HepG2 (cell line): ENCODE measurements around the gene PRKAR1B.

Experiments used
- ATF1 ChIP-seq: IDR thresholded peaks from 2 replicates; pipeline ENCODE4 v1.6.1; 2016; ENCODE audit warnings: mild to moderate bottlenecking, control low read depth
- CHD2 ChIP-seq: IDR thresholded peaks from 2 replicates; pipeline ENCODE4 v1.6.1; 2011; ENCODE audit warnings: low read depth, low read length, improper control_type of control experiment
- CTCF ChIP-seq: sonication (generic); formaldehyde crosslinking; IDR thresholded peaks from 2 replicates; pipeline ENCODE4 v1.5.0; 2020; ENCODE audit warnings: mild to moderate bottlenecking, missing genetic modification reagents, moderate library complexity
- EEA1 ChIP-seq: sonication (generic); formaldehyde crosslinking; IDR thresholded peaks from 2 replicates; pipeline ENCODE4 v1.5.1; 2020; ENCODE audit warnings: mild to moderate bottlenecking, missing genetic modification reagents, borderline replicate concordance
- POLR2AphosphoS5 ChIP-seq: IDR thresholded peaks from 2 replicates; pipeline ENCODE4 v1.6.1; 2012; ENCODE audit warnings: low read depth, low read length
- SP4 ChIP-seq: sonication (generic); formaldehyde crosslinking; IDR thresholded peaks from 2 replicates; pipeline ENCODE4 v1.8.1; 2023; ENCODE audit warnings: mild to moderate bottlenecking, missing genetic modification reagents
- ZNF331 ChIP-seq: sonication (generic); formaldehyde crosslinking; IDR thresholded peaks from 2 replicates; pipeline ENCODE4 v1.4.0; 2020; ENCODE audit warnings: missing genetic modification reagents

GRCh38 chr7:631291-631711 lies 95.8 kb downstream of the PRKAR1B start:
- TF ChIP-seq EEA1: no peak
- TF ChIP-seq CTCF: no peak
- TF ChIP-seq ATF1: no peak
- TF ChIP-seq SP4 (CRISPR knock-in tag): no peak
- TF ChIP-seq ZNF331 (CRISPR knock-in tag): no peak
- TF ChIP-seq POLR2AphosphoS5: no peak
- no peak for TF ChIP-seq CHD2
